ENCODE data around the gene TAS2R8. TPM values are rescaled to one million over a fixed set of nuclear protein-coding genes. Genes with fewer than 3 reads are reported as not detected.

Gene TAS2R8
- total RNA-seq, 1 experiment from 2014 or later = not detected

DNA sequence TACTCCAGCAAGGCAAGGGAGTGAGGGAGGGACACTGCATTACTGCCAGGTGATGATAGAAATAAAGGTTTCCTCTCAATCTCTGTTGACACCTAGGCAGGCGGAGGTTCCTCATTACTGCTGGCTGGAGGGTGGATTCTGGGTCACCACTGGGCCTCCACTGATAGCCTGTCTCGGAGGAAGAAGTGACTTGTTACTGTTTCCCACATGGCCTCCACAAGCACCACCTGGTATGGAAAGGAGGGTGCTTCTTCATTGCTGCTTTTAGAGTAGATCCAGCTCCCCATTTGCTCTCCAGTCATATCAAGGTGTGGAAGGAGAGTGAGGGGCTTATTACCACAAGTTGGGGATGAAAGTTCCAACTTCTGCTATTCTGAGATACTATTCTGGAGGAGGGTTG, 35.8 kb upstream of the TAS2R8 start:
- CTCF ChIA-PET = no interaction called here

More for the DNA sequence above, 35.8 kb upstream of the TAS2R8 start:
- Mint-ChIP-seq H3K36me3 (0 out of 2 replicates have a peak, but pooled peaks cover 4% of the 10 kb centered on the region), H3K4me1 (peaks cover 11% of the 10 kb centered on the region), H3K4me3 (no peak overlapping the region), H3K9me3 (no peaks in the 10 kb centered on the region), H3K27ac (no peak overlapping the region), H3K27me3 (ENCODE audit: low read depth) (no peaks in the 10 kb centered on the region)
- POLR2A ChIA-PET = no interaction called here
- DNase-seq (ENCODE audit: low spot score) (no peak), ATAC-seq (no peak)
- TF ChIP-seq ZNF138 (CRISPR knock-in tag; conservative IDR thresholded peaks at IDR 0.05) (no peak), ZNF219 (CRISPR knock-in tag; IDR thresholded peaks at IDR 0.05; ENCODE audit: borderline replicate concordance) (no peak), NFE2L1 (CRISPR knock-in tag; IDR thresholded peaks at IDR 0.05) (no peak), SP1 (CRISPR knock-in tag; conservative IDR thresholded peaks at IDR 0.05) (no peak), FOXP1 (CRISPR knock-in tag; IDR thresholded peaks at IDR 0.05; ENCODE audit: borderline replicate concordance) (no peak), NR1H2 (CRISPR knock-in tag; IDR thresholded peaks at IDR 0.05) (no peak), IRF2 (CRISPR knock-in tag; IDR thresholded peaks at IDR 0.05; ENCODE audit: borderline replicate concordance, low read depth) (no peak), ZBTB21 (CRISPR knock-in tag; IDR thresholded peaks at IDR 0.05; ENCODE audit: borderline replicate concordance) (no peak), TEAD4 (CRISPR knock-in tag; IDR thresholded peaks at IDR 0.05) (no peak), ZNF396 (CRISPR knock-in tag; IDR thresholded peaks at IDR 0.05; ENCODE audit: borderline replicate concordance) (no peak)
- TF ChIP-seq, protein P1, sequence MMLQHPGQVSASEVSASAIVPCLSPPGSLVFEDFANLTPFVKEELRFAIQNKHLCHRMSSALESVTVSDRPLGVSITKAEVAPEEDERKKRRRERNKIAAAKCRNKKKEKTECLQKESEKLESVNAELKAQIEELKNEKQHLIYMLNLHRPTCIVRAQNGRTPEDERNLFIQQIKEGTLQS (CRISPR knock-in tag; conservative IDR thresholded peaks at IDR 0.05) = no peak
- TF ChIP-seq, protein P2, sequence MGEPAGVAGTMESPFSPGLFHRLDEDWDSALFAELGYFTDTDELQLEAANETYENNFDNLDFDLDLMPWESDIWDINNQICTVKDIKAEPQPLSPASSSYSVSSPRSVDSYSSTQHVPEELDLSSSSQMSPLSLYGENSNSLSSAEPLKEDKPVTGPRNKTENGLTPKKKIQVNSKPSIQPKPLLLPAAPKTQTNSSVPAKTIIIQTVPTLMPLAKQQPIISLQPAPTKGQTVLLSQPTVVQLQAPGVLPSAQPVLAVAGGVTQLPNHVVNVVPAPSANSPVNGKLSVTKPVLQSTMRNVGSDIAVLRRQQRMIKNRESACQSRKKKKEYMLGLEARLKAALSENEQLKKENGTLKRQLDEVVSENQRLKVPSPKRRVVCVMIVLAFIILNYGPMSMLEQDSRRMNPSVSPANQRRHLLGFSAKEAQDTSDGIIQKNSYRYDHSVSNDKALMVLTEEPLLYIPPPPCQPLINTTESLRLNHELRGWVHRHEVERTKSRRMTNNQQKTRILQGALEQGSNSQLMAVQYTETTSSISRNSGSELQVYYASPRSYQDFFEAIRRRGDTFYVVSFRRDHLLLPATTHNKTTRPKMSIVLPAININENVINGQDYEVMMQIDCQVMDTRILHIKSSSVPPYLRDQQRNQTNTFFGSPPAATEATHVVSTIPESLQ (CRISPR knock-in tag; IDR thresholded peaks at IDR 0.05) = no peak
- TF ChIP-seq, protein P3, sequence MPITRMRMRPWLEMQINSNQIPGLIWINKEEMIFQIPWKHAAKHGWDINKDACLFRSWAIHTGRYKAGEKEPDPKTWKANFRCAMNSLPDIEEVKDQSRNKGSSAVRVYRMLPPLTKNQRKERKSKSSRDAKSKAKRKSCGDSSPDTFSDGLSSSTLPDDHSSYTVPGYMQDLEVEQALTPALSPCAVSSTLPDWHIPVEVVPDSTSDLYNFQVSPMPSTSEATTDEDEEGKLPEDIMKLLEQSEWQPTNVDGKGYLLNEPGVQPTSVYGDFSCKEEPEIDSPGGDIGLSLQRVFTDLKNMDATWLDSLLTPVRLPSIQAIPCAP (CRISPR knock-in tag; IDR thresholded peaks at IDR 0.05) = no peak
- TF ChIP-seq, protein P4, sequence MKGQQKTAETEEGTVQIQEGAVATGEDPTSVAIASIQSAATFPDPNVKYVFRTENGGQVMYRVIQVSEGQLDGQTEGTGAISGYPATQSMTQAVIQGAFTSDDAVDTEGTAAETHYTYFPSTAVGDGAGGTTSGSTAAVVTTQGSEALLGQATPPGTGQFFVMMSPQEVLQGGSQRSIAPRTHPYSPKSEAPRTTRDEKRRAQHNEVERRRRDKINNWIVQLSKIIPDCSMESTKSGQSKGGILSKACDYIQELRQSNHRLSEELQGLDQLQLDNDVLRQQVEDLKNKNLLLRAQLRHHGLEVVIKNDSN (CRISPR knock-in tag; IDR thresholded peaks at IDR 0.05) = no peak
- TF ChIP-seq, protein P5, sequence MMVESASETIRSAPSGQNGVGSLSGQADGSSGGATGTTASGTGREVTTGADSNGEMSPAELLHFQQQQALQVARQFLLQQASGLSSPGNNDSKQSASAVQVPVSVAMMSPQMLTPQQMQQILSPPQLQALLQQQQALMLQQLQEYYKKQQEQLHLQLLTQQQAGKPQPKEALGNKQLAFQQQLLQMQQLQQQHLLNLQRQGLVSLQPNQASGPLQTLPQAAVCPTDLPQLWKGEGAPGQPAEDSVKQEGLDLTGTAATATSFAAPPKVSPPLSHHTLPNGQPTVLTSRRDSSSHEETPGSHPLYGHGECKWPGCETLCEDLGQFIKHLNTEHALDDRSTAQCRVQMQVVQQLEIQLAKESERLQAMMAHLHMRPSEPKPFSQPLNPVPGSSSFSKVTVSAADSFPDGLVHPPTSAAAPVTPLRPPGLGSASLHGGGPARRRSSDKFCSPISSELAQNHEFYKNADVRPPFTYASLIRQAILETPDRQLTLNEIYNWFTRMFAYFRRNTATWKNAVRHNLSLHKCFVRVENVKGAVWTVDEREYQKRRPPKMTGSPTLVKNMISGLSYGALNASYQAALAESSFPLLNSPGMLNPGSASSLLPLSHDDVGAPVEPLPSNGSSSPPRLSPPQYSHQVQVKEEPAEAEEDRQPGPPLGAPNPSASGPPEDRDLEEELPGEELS (CRISPR knock-in tag; IDR thresholded peaks at IDR 0.05) = no peak
- TF ChIP-seq, protein P6, sequence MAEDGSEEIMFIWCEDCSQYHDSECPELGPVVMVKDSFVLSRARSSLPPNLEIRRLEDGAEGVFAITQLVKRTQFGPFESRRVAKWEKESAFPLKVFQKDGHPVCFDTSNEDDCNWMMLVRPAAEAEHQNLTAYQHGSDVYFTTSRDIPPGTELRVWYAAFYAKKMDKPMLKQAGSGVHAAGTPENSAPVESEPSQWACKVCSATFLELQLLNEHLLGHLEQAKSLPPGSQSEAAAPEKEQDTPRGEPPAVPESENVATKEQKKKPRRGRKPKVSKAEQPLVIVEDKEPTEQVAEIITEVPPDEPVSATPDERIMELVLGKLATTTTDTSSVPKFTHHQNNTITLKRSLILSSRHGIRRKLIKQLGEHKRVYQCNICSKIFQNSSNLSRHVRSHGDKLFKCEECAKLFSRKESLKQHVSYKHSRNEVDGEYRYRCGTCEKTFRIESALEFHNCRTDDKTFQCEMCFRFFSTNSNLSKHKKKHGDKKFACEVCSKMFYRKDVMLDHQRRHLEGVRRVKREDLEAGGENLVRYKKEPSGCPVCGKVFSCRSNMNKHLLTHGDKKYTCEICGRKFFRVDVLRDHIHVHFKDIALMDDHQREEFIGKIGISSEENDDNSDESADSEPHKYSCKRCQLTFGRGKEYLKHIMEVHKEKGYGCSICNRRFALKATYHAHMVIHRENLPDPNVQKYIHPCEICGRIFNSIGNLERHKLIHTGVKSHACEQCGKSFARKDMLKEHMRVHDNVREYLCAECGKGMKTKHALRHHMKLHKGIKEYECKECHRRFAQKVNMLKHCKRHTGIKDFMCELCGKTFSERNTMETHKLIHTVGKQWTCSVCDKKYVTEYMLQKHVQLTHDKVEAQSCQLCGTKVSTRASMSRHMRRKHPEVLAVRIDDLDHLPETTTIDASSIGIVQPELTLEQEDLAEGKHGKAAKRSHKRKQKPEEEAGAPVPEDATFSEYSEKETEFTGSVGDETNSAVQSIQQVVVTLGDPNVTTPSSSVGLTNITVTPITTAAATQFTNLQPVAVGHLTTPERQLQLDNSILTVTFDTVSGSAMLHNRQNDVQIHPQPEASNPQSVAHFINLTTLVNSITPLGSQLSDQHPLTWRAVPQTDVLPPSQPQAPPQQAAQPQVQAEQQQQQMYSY (CRISPR knock-in tag; IDR thresholded peaks at IDR 0.05) = no peak
- TF ChIP-seq, protein P7, sequence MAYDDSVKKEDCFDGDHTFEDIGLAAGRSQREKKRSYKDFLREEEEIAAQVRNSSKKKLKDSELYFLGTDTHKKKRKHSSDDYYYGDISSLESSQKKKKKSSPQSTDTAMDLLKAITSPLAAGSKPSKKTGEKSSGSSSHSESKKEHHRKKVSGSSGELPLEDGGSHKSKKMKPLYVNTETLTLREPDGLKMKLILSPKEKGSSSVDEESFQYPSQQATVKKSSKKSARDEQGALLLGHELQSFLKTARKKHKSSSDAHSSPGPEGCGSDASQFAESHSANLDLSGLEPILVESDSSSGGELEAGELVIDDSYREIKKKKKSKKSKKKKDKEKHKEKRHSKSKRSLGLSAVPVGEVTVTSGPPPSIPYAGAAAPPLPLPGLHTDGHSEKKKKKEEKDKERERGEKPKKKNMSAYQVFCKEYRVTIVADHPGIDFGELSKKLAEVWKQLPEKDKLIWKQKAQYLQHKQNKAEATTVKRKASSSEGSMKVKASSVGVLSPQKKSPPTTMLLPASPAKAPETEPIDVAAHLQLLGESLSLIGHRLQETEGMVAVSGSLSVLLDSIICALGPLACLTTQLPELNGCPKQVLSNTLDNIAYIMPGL (CRISPR knock-in tag; IDR thresholded peaks at IDR 0.05) = no peak
